Psoas muscle (tissue), 8 donors: ENCODE results near the gene ALG2. TPM values are rescaled to one million over a fixed set of nuclear protein-coding genes. Genes with fewer than 3 reads are reported as not detected.

Source experiments
- ATAC-seq, 4 donors: fragments of 200-7000 bp; cut with Tn5 transposase; one replicate each; pipeline ENCODE4 v1.9.1; 2020; ENCODE audit warnings: moderate library complexity in 3 of 4, mild to moderate bottlenecking in 2 of 4
- DNase-seq, 2 donors: peaks; one replicate each; pipeline ENCODE4 v3.0.0-alpha.2; 2020
- H3K27ac ChIP-seq: fragments of 200-600 bp; one replicate; pipeline ENCODE4 v1.8.0; 2022
- H3K27me3 ChIP-seq, 3 donors: fragments of 200-600 bp in 1 of 3; one replicate each; pipeline versions ENCODE4 v1.6.1 to v1.8.0; 2013 to 2022; ENCODE audit warnings: low read length in 2 of 3, mild to moderate bottlenecking in 2 of 3, moderate library complexity in 1 of 3; ENCODE audit not compliant: insufficient read depth in 3 of 3
- H3K36me3 ChIP-seq, 2 donors: fragments of 200-600 bp in 1 of 2; one replicate each; pipeline versions ENCODE4 v1.6.1 to v1.8.0; 2013 to 2022; ENCODE audit warnings: low read depth in 1 of 2, mild to moderate bottlenecking in 1 of 2, moderate library complexity in 1 of 2; ENCODE audit not compliant: insufficient read depth in 1 of 2
- H3K4me1 ChIP-seq: fragments of 200-600 bp; one replicate; pipeline ENCODE4 v1.8.0; 2022
- H3K4me3 ChIP-seq: fragments of 200-600 bp; one replicate; pipeline ENCODE4 v1.8.0; 2022; ENCODE audit warnings: mild to moderate bottlenecking
- H3K9me3 ChIP-seq: fragments of 200-600 bp; one replicate; pipeline ENCODE4 v1.8.0; 2022
- WGBS, 3 donors: extraction: QIAGEN DNeasy Blood & Tissue Kit; methylation state at CpG; one replicate each; pipeline versions ENCODE4 v1.1.6 to v1.1.7; 2013; 5-methylcytosine and 5-hydroxymethylcytosine counted together
- intact Hi-C, 2 donors: fragments of 100-400 bp; cut with DNase I; formaldehyde crosslinking; loops; one replicate each; pipeline versions ENCODE4 v1.11.0 to v1.14.2; 2022
- polyA plus RNA-seq, 3 donors: library from polyadenylated mRNA; stranded (reverse); fragments of 200-250 nt; gene quantifications; one replicate each; pipeline ENCODE4 v1.2.3, GENCODE V29; 2013
- total RNA-seq, 4 donors: library from RNA; stranded (reverse); fragmentation: NEBNext Ultra II Directional in 2 of 4; extraction: Animal tissue kit (Norgen Biotek cat#: 25700) in 2 of 4; gene quantifications; one replicate each; pipeline versions ENCODE4 v1.2.1 to v1.2.4, GENCODE V29; 2021 to 2023
- TF ChIP-seq, protein P1 (sequence below): fragments of 200-600 bp; IDR thresholded peaks from one replicate; pipeline ENCODE4 v1.8.0; 2022; ENCODE audit warnings: antibody characterized with exemption
- donor health status: healthy with polysubstance abuse.
- donor health status: DM: no; HTN: no; CAD: no; lungs with moderate emphysema.
- donor health status: Bipolar disorder and iron deficiency.
- donor health status: healthy.
- donor health status: DM: yes; HTN: yes; CAD: no.
- donor health status: DM: no; HTN: no; CAD: no.
- donor health status: DM: no; HTN: no; CAD: no.
- donor health status: DM: yes; HTN: yes; CAD: no.

ALG2 gene
- total and polyA plus RNA-seq, 7 donors, result 6.6 to 18.8 (median 11.5) TPM

DNA sequence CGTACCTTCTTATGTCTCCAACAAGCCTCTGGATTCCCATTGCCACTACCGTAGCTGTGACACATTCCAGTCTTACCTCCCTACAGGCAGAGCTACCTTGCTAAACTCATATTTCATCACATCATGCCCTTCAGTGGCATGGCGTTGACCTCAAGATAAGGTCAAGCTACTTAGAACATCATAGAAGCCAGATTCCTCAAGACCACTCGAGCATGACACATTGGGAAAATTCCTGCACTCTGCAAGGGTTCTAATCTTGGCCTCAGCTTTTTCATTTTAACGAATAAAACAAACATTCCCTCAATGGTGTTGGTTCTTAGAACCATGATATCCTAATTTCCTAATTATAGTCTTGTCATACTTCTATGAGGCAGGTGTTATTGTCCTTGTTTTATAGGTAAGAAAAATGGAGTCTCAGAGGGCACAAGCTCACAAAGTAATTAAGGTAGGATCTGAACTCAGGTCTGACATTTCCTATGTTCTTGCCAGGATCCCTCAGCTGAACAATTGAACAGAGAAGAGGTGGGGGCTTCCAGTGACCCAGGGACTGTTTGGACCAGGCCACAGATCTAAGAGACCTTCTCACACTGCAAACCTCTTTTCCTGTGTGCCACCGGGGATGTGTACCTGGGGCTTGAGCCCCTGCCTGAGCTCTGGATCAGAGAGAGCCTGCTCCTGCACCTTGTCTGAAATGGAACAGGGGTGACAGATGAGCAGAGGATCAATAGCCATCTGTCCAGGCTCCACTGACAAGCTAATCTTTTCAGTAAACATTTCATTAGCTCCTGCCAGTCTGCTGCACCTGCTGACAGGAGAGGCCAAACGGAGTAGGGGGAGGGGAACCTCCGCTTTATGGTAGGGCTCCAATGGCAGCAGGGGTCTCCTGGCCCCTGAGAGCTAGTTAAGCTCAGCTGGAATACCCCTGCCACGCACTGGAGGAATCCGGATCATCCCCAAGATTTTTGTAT lies 49.3 kb downstream of the ALG2 start:
- Histone ChIP-seq H3K36me3 (no peaks in the 10 kb centered on the region), H3K27me3 (peaks cover 0 to 1% (median 0%) of the 10 kb centered on the region in 3 donors), H3K9me3 (no peaks in the 10 kb centered on the region), H3K4me3 (no peak overlapping the region), H3K4me1 (no peaks in the 10 kb centered on the region), H3K27ac (no peak overlapping the region)
- no peak for DNase-seq
- no peak for ATAC-seq
- TF ChIP-seq, protein P1, sequence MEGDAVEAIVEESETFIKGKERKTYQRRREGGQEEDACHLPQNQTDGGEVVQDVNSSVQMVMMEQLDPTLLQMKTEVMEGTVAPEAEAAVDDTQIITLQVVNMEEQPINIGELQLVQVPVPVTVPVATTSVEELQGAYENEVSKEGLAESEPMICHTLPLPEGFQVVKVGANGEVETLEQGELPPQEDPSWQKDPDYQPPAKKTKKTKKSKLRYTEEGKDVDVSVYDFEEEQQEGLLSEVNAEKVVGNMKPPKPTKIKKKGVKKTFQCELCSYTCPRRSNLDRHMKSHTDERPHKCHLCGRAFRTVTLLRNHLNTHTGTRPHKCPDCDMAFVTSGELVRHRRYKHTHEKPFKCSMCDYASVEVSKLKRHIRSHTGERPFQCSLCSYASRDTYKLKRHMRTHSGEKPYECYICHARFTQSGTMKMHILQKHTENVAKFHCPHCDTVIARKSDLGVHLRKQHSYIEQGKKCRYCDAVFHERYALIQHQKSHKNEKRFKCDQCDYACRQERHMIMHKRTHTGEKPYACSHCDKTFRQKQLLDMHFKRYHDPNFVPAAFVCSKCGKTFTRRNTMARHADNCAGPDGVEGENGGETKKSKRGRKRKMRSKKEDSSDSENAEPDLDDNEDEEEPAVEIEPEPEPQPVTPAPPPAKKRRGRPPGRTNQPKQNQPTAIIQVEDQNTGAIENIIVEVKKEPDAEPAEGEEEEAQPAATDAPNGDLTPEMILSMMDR, result no peak
- WGBS, 3 donors, result 78 to 80% (median 79%) methylated on average over 10 of the region's 10 CpGs
- intact Hi-C loops, result no loop called here

DNA sequence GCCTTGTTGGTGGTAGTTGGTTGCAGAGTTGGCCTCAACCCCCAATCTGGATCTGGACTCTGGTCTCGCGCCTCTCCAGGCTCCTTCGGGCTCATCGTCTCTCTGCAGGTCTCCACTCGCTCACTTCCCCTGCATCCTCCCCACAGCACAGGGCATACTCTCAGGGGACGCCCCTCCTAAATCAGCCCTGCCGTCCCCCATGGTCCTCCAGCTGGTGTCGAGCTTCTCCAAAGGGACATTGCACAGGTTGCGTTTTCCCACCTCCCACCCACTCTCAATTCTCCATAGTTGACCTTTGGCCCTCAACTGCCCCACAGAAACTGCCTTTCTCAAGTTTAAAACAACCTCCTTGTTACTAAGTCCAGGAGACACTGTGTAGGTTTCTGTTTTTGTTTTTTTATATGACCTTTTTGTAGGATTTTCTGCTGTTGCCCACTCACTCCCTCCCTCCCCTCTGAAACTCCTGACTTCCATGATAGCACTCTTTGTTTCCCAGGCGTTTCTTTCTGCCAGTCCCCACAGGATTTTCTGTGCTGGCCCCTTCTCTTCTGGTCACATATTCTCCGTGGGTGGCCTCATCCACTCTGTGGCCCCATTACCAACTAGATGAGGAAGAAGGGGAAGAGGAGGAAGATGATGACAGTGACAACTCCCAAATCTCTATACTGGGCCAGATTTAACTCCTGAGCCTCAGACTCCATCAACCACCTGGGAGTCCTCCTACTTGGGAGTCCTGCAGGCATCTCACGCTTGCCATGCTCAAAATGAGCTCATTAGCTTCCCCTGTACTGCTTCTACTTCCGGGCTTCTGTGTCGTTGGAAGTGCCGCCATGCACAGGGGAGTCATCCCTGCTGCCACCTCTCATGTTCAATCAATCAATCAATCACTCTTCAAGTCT lies 50.3 kb downstream of the ALG2 start:
- no peak overlapping the region for H3K4me3 ChIP-seq
- 83 to 87% (median 83%) methylated on average over 15 of the region's 15 CpGs for WGBS, 3 donors

DNA sequence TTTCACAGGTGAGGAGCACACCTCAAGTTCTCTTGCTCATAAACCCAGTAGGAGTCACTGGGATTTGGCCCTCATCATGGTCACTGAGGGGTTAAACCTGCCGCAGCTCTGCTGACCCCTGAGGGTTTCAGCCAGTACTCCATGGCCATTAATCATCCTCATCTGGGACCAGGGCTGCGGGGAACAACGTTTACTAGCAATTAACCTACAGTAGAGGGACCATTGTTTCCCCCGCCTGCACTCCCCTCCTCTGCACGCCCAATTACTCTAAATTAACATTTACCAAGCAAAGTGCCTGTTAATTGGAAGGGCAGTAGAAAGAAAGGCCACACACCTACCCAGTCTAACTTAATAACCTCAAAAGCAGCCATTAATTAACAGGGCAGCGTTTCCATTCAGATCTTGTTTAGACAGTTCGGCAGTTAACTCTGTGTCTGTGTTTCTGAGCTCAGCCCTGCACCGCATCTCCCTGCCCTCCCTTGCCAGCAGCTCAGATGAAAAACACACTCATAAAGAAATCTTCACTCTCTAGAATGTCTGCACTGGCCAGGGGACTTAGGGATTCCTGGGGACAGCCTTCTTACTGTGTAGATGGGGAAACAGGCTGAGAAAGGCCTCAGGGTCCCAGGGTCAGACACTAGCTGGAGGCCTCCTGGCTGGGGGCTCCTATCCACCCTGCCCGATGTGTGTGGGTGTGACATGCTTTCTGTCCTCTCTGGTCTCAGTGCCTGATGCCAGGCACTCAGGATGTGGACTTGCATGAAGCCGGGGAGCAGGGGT lies 51.6 kb downstream of the ALG2 start:
- intact Hi-C loops, result loop anchor here (10.0 kb wide), 1 partner anchor 1155 kb away; no protein-coding TSS in a partner anchor
- WGBS, 3 donors, result 47 to 49% (median 49%) methylated on average over 10 of the region's 10 CpGs

More for the DNA sequence above, 50.3 kb downstream of the ALG2 start:
- intact Hi-C loops, result no loop called here
- DNase-seq, result no peak
- no peak for ATAC-seq
- H3K4me1 ChIP-seq, result no peaks in the 10 kb centered on the region
- no peaks in the 10 kb centered on the region for H3K9me3 ChIP-seq
- H3K27ac ChIP-seq, result no peak overlapping the region
- H3K27me3 ChIP-seq, result peaks cover 0 to 1% (median 0%) of the 10 kb centered on the region in 3 donors
- H3K36me3 ChIP-seq, result no peaks in the 10 kb centered on the region
- TF ChIP-seq, protein P1, result no peak

DNA sequence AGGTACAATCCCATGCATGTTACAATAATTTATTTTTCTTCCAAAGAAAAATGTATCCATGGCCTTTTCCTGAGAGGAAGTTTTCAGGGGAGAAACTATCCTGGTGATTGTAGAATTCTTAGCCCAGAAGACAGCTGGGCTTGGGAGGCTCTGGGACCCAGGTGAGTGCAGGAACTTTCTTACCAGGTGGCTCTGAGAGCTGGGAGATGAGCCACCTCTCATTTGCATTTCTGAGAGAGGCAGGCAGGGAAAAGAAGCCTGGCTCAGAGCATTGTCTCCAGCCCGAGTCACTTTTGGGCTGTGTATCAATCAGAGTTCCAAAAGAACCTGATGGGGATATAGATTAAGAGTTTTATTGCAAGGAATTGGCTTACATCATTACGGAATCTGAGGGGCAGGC lies 52.7 kb downstream of the ALG2 start:
- Histone ChIP-seq H3K36me3 (no peaks in the 10 kb centered on the region), H3K27me3 (peaks cover 0 to 1% (median 0%) of the 10 kb centered on the region in 3 donors), H3K9me3 (no peaks in the 10 kb centered on the region), H3K4me3 (no peak overlapping the region), H3K4me1 (no peaks in the 10 kb centered on the region), H3K27ac (no peak overlapping the region)
- DNase-seq, result no peak
- intact Hi-C loops, result loop anchor here (10.0 kb wide), 1 partner anchor 1156 kb away; no protein-coding TSS in a partner anchor
- TF ChIP-seq, protein P1, result no peak
- no peak for ATAC-seq
- 80 to 90% (median 88%) methylated on average over 2 of the region's 2 CpGs for WGBS, 3 donors

More for the DNA sequence above, 51.6 kb downstream of the ALG2 start:
- DNase-seq (no peak), ATAC-seq (no peak)
- H3K27ac ChIP-seq, result no peak overlapping the region
- H3K4me1 ChIP-seq, result no peaks in the 10 kb centered on the region
- no peaks in the 10 kb centered on the region for H3K9me3 ChIP-seq
- peaks cover 0 to 1% (median 0%) of the 10 kb centered on the region in 3 donors for H3K27me3 ChIP-seq
- TF ChIP-seq, protein P1, result no peak
- no peaks in the 10 kb centered on the region for H3K36me3 ChIP-seq
- no peak overlapping the region for H3K4me3 ChIP-seq
